Activated CD4-positive, alpha-beta memory T cell treated with anti-CD3 and anti-CD28 coated beads, Interleukin-2, amount 10 ng/mL, durations not matched to agents 7 days and 5 days (primary cell): Measurements from ENCODE around the gene GRB7. TPM values are rescaled to one million over a fixed set of nuclear protein-coding genes. Genes with fewer than 3 reads are reported as not detected.
A peak's percentile ranks its signal among the peaks of the same experiment; 100 is the strongest.
"Not testable (repeated sequence)": the region's sequence is repeated elsewhere in the genome, so short reads cannot be mapped to it uniquely, and the experiment has no call there.

Source experiments
- CTCF ChIA-PET: fragments of 350-600 bp; sonication (Branson Sonifier 250); formaldehyde crosslinking; loops from one replicate; lab custom pipeline; 2021; ENCODE audit warnings: antibody characterized with exemption, inconsistent platforms; lab: Charles Lee
- POLR2A ChIA-PET: fragments of 350-600 bp; sonication (Branson Sonifier 250); formaldehyde crosslinking; loops from one replicate; lab custom pipeline; 2021; ENCODE audit warnings: antibody characterized with exemption; lab: Charles Lee
- DNase-seq: peaks from one replicate; pipeline ENCODE4 v3.0.0-alpha.2; 2020
- H3K27ac Mint-ChIP-seq: one replicate; pipeline ENCODE4 v1.8.0; 2021; ENCODE audit warnings: mild to moderate bottlenecking, mixed read lengths
- H3K27me3 Mint-ChIP-seq: one replicate; pipeline ENCODE4 v1.8.0; 2021; ENCODE audit warnings: mixed read lengths
- H3K36me3 Mint-ChIP-seq: one replicate; pipeline ENCODE4 v1.8.0; 2021; ENCODE audit warnings: low read depth, mixed read lengths
- H3K4me1 Mint-ChIP-seq: one replicate; pipeline ENCODE4 v1.8.0; 2021; ENCODE audit warnings: mixed read lengths
- H3K4me3 Mint-ChIP-seq: one replicate; pipeline ENCODE4 v1.8.0; 2021; ENCODE audit warnings: mild to moderate bottlenecking, mixed read lengths
- H3K9me3 Mint-ChIP-seq: one replicate; pipeline ENCODE4 v1.8.0; 2021; ENCODE audit warnings: mixed read lengths
- total RNA-seq, 2 experiments: library from RNA; stranded (reverse); gene quantifications; one replicate each; pipeline ENCODE4 v1.2.3, GENCODE V29; 2021

The GRB7 gene
- under 1 TPM; 0.30 to 0.40 TPM for total RNA-seq

DNA sequence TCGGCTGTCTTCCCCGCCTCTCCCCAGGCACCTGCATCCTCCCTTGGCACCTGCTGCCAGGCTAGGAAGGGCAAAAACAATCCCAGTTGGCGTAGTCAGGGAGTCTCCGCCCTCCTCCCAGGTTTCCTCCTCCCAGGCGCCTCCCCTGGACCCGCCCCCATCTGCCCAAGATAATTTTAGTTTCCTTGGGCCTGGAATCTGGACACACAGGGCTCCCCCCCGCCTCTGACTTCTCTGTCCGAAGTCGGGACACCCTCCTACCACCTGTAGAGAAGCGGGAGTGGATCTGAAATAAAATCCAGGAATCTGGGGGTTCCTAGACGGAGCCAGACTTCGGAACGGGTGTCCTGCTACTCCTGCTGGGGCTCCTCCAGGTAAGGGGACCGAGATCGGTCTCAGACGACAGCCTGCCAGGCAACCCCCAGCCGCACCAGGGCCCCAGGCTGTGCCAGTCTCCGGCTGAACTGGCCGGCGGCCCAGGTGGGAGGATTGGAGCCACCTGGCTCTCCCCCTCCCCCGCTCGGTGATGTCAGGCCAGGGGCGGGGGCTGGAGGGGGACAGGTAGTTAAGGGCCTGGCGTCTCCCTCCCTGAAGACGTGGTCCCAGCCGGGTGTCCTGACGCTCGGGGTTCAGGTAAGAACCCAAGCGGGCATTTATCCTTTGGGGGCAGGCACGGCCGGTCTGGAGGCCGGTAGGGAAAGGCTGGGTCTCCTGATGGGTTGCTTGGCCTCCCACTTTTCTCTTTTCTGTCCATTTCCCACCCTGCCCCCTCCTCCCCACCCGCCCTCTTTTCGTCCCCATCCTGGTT lies at the start of gene GRB7:
TSS of gene GRB7 (plus strand) at position 179 of the 808 bp plus-strand sequence. CDS start 4,364 bp downstream, outside the sequence.
- POLR2A ChIA-PET: interaction anchor here (0.6 kb wide), 1 partner anchor 399 kb away, joined by 4 read pairs; no protein-coding TSS in a partner anchor

DNA sequence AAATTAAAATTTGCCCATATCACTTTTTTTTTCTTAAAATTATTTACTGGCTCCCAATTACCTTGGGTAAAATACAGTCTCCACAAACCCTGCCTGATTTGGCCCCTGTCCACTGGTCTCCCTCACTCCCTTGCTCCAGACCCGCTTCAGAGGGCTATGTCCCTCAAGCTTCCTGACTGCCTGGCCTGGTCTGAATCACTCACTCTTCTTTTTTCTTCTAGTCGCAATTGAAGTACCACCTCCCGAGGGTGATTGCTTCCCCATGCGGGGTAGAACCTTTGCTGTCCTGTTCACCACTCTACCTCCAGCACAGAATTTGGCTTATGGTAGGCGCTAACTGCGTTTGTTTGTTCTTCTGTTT lies 49.3 kb upstream of the GRB7 start:
- Mint-ChIP-seq H3K4me3 (peak overlapping the region; percentile 95), H3K4me1 (peaks cover 25% of the 10 kb centered on the region), H3K27me3 (no peaks in the 10 kb centered on the region), H3K27ac (peak overlapping the region; percentile 94), H3K9me3 (no peaks in the 10 kb centered on the region), H3K36me3 (peaks cover 16% of the 10 kb centered on the region)
- ChIA-PET CTCF (interaction anchor here (0.7 to 1.8 kb wide), 7 partner anchors 10 to 104 kb away, joined by 3 to 8 read pairs (median 5); partner anchors contain the start of gene PNMT), POLR2A (interaction anchor here (0.6 to 4.1 kb wide), 16 partner anchors 8 to 292 kb away, joined by 3 to 71 read pairs (median 4); partner anchors contain the start of genes MED1, MIEN1, PSMD3 and STARD3)
- no peak for DNase-seq

More for the DNA sequence above, at the start of gene GRB7:
- Mint-ChIP-seq H3K9me3 (no peaks in the 10 kb centered on the region), H3K27ac (no peak within 1 kb of the TSS), H3K27me3 (peaks cover 19% of the 10 kb centered on the region), H3K36me3 (no peaks in the 10 kb centered on the region), H3K4me1 (peaks cover 24% of the 10 kb centered on the region), H3K4me3 (peak within 1 kb of the TSS; percentile 32)
- no peak for DNase-seq
- CTCF ChIA-PET: no interaction called here

DNA sequence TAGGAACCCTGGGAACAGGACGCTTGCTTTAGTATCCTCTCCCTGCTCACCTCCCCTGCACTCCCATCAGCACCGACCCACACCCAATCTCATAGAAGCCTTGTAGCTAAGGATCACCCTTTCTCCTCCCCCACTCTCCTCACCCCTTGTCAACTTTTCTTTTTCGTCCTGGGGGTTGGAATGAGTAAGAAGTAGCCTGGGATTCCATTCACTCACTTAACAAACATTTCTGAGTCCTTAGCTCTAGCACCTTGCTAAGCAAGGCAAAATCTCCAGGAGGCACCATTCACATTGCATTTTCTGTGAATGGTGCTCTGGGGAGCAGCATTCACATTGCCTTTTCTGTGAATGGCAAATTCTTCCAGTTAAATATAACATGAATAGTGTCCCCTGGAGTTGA lies 48.8 kb upstream of the GRB7 start:
- Mint-ChIP-seq H3K27ac (peak overlapping the region; percentile 59), H3K4me3 (peak overlapping the region; percentile 95), H3K9me3 (no peaks in the 10 kb centered on the region), H3K27me3 (no peaks in the 10 kb centered on the region), H3K36me3 (peaks cover 15% of the 10 kb centered on the region), H3K4me1 (peaks cover 25% of the 10 kb centered on the region)
- ChIA-PET POLR2A (interaction anchor here (0.6 to 4.1 kb wide), 8 partner anchors 8 to 291 kb away, joined by 3 to 71 read pairs (median 7); partner anchors contain the start of genes MIEN1 and PSMD3), CTCF (interaction anchor here (0.7 to 1.7 kb wide), 2 partner anchors 20 to 42 kb away, joined by 5 to 8 read pairs; partner anchors contain the start of gene PNMT)
- DNase-seq: no peak

DNA sequence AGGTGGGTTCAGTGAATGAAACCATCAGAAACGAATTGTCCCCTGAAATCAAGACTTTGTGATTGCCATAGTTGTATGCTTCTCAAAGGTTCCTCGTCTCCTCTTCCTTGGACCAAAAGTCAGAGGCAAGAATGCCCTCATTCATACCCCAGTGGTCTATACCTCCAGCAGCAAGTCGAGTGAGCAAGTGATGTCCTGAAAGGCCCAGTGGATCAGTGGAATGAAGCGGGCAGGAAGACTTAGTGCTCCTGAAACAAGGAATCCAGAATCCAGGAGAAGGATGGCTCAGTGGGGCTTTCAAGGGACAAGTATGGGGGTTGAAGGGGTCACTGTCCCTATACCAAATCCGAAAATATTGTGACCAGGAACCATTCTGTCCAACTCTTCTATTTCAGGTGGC lies 43.1 kb upstream of the GRB7 start:
- H3K27ac Mint-ChIP-seq: no peak overlapping the region
- no peaks in the 10 kb centered on the region for H3K9me3 Mint-ChIP-seq
- peaks cover under 1% of the 10 kb centered on the region for H3K36me3 Mint-ChIP-seq
- no peak overlapping the region for H3K4me3 Mint-ChIP-seq
- peaks cover 1% of the 10 kb centered on the region for H3K4me1 Mint-ChIP-seq
- peaks cover 14% of the 10 kb centered on the region for H3K27me3 Mint-ChIP-seq
- no peak for DNase-seq
- POLR2A ChIA-PET: no interaction called here
- CTCF ChIA-PET: interaction anchor here (1.5 to 2.0 kb wide), 2 partner anchors 41 to 73 kb away, joined by 4 read pairs; no protein-coding TSS in a partner anchor

DNA sequence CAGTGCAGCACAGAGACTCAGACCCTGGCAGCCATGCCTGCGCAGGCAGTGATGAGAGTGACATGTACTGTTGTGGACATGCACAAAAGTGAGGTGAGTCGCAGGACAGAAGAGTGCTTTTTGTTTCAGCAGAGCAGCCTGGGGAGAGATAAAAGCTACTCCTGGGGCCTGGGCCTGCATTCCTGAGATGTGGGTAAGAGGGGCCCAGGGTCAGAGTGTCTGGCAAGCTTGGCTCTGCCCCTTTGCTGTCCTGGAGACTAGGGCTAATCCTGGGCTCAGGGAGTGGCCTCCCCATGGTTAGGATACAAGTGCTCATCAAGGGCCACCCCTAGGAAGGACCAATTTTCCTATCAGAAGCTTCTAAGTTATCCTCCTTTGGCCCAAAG lies 42.7 kb upstream of the GRB7 start:
- Mint-ChIP-seq H3K4me3 (no peak overlapping the region), H3K27ac (no peak overlapping the region), H3K4me1 (peaks cover 4% of the 10 kb centered on the region), H3K27me3 (peaks cover 17% of the 10 kb centered on the region), H3K36me3 (peaks cover 2% of the 10 kb centered on the region), H3K9me3 (no peaks in the 10 kb centered on the region)
- CTCF ChIA-PET: interaction anchor here (1.5 to 2.0 kb wide), 3 partner anchors 35 to 73 kb away, joined by 3 to 4 read pairs (median 4); partner anchors contain the start of gene MIEN1
- no peak for DNase-seq
- POLR2A ChIA-PET: no interaction called here

DNA sequence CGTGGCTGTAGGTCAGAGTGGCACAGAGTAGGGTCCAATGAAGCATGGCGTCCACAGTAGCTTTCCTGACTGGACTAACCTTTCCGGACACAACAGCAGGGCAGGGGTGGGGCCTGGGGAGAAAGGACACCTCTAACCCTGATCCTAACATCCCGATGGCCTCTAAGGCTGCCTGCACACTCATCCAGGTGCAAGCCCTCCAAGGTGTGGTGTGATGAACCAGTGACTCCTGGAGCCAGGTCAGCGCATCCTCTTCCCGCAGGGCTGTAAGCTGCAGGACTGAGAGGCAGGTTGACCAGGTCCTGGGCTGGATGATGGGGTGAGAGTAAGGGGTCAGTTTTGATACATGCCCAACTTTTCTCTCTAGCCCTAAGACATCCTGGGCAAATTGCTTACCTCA lies 41.0 kb upstream of the GRB7 start:
- Mint-ChIP-seq H3K4me1 (peaks cover 7% of the 10 kb centered on the region), H3K27me3 (peaks cover 32% of the 10 kb centered on the region), H3K4me3 (no peak overlapping the region), H3K36me3 (peaks cover 2% of the 10 kb centered on the region), H3K27ac (no peak overlapping the region), H3K9me3 (no peaks in the 10 kb centered on the region)
- ChIA-PET CTCF (interaction anchor here (1.7 kb wide), 1 partner anchor 33 kb away, joined by 3 read pairs; the partner anchor contains the start of gene MIEN1), POLR2A (interaction anchor here (1.7 kb wide), 1 partner anchor 8 kb away, joined by 8 read pairs; the partner anchor contains the start of gene PGAP3)
- DNase-seq: no peak

DNA sequence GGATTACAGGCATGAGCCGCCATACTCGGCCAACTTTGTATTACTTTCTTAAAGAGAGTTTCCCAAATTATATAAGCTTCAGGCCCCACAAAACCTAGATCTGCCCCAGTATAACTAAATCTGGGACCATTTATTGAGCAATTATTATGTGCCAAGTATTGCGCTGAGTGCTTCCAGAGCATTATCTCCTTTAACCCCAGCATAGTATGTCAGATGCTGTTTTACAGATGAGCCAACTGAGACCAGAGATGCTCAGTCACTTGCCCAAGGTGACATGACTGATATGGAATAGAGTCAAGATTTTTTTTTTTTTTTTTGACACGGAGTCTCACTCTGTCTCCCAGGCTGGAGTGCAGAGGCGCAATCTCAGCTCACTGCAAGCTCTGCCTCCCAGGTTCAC lies 39.8 kb upstream of the GRB7 start:
- ChIA-PET POLR2A (no interaction called here), CTCF (no interaction called here)
- no peak for DNase-seq
- Mint-ChIP-seq H3K4me1 (peaks cover 7% of the 10 kb centered on the region), H3K4me3 (no peak overlapping the region), H3K27ac (no peak overlapping the region), H3K36me3 (peaks cover 2% of the 10 kb centered on the region), H3K27me3 (peaks cover 42% of the 10 kb centered on the region), H3K9me3 (no peaks in the 10 kb centered on the region)

DNA sequence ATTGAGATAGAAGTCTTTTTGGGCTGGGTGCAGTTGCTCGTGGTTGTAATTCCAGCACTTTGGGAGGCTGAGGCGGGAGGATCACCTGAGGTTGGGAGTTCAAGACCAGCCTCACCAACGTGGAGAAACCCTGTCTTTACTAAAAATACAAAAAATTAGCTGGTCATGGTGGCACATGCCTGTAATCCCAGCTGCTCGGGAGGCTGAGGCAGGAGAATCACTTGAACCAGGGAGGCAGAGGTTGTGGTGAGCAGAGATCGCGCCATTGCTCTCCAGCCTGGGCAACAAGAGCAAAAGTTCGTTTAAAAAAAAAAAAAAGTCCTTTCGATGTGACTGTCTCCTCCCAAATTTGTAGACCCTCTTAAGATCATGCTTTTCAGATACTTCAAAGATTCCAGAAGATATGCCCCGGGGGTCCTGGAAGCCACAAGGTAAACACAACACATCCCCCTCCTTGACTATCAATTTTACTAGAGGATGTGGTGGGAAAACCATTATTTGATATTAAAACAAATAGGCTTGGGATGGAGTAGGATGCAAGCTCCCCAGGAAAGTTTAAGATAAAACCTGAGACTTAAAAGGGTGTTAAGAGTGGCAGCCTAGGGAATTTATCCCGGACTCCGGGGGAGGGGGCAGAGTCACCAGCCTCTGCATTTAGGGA lies 38.5 kb upstream of the GRB7 start:
- CTCF ChIA-PET, H3K4me1 Mint-ChIP-seq, DNase-seq, H3K4me3 Mint-ChIP-seq, H3K27ac Mint-ChIP-seq, H3K9me3 Mint-ChIP-seq, H3K36me3 Mint-ChIP-seq: not testable (repeated sequence)
- H3K27me3 Mint-ChIP-seq: peaks cover 44% of the 10 kb centered on the region
- POLR2A ChIA-PET: interaction anchor here (1.1 to 2.1 kb wide), 2 partner anchors 12 to 30 kb away, joined by 4 to 6 read pairs; partner anchors contain the start of genes MIEN1 and PGAP3

DNA sequence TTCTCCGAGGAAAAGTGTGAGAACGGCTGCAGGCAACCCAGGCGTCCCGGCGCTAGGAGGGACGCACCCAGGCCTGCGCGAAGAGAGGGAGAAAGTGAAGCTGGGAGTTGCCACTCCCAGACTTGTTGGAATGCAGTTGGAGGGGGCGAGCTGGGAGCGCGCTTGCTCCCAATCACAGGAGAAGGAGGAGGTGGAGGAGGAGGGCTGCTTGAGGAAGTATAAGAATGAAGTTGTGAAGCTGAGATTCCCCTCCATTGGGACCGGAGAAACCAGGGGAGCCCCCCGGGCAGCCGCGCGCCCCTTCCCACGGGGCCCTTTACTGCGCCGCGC lies 38.0 kb upstream of the GRB7 start, which contains the start of gene ERBB2:
TSS of gene ERBB2 (plus strand) at position 247 of the 330 bp plus-strand sequence. CDS start 175 bp downstream, outside the sequence.
- DNase-seq: no peak
- ChIA-PET POLR2A (interaction anchor here (1.3 to 2.1 kb wide), 2 partner anchors 12 to 30 kb away, joined by 4 to 6 read pairs; partner anchors contain the start of genes MIEN1 and PGAP3), CTCF (interaction anchor here (2.4 kb wide), 1 partner anchor 78 kb away, joined by 11 read pairs; no protein-coding TSS in a partner anchor)
- H3K4me3 Mint-ChIP-seq: no peak within 1 kb of the TSS
- H3K9me3 Mint-ChIP-seq: no peaks in the 10 kb centered on the region
- H3K4me1 Mint-ChIP-seq: peaks cover 9% of the 10 kb centered on the region
- H3K36me3 Mint-ChIP-seq: peaks cover 2% of the 10 kb centered on the region
- H3K27ac Mint-ChIP-seq: no peak within 1 kb of the TSS
- H3K27me3 Mint-ChIP-seq: peaks cover 44% of the 10 kb centered on the region

DNA sequence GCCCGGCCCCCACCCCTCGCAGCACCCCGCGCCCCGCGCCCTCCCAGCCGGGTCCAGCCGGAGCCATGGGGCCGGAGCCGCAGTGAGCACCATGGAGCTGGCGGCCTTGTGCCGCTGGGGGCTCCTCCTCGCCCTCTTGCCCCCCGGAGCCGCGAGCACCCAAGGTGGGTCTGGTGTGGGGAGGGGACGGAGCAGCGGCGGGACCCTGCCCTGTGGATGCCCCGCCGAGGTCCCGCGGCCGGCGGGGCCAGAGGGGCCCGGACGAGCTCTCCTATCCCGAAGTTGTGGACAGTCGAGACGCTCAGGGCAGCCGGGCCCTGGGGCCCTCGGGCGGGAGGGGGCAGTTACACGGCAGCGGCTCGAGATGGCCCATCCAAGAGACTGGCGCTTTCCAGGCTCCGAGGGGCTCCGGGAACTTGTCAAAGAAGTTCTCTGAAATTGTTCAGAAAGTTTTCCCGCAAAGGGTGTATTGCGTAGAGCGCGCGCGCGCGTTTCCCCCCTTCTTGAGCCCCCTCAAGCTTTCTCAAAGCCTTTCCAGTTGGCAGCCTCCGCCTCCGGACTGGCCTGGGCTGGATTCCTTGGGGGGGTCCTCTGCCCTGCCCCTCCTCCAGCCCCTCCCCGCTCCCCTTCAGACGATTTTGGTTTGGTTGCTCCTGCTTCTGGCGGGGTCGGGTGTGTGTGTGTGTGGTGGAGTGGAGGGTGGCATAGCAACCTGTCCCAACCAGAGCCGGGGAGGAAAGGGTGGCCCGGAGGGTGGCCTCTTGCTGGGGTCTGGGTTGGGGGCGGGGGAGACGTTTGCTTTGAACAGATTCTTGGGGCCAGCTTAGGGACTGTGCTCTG lies 37.4 kb upstream of the GRB7 start:
- Mint-ChIP-seq H3K36me3 (peaks cover 2% of the 10 kb centered on the region), H3K4me3 (no peak overlapping the region), H3K4me1 (peaks cover 9% of the 10 kb centered on the region), H3K27ac (no peak overlapping the region), H3K27me3 (peaks cover 44% of the 10 kb centered on the region), H3K9me3 (no peaks in the 10 kb centered on the region)
- no peak for DNase-seq
- POLR2A ChIA-PET: interaction anchor here (1.3 to 2.1 kb wide), 2 partner anchors 13 to 29 kb away, joined by 4 to 6 read pairs; partner anchors contain the start of genes MIEN1 and PGAP3
- CTCF ChIA-PET: interaction anchor here (1.5 to 2.4 kb wide), 2 partner anchors 47 to 79 kb away, joined by 4 to 11 read pairs; no protein-coding TSS in a partner anchor

DNA sequence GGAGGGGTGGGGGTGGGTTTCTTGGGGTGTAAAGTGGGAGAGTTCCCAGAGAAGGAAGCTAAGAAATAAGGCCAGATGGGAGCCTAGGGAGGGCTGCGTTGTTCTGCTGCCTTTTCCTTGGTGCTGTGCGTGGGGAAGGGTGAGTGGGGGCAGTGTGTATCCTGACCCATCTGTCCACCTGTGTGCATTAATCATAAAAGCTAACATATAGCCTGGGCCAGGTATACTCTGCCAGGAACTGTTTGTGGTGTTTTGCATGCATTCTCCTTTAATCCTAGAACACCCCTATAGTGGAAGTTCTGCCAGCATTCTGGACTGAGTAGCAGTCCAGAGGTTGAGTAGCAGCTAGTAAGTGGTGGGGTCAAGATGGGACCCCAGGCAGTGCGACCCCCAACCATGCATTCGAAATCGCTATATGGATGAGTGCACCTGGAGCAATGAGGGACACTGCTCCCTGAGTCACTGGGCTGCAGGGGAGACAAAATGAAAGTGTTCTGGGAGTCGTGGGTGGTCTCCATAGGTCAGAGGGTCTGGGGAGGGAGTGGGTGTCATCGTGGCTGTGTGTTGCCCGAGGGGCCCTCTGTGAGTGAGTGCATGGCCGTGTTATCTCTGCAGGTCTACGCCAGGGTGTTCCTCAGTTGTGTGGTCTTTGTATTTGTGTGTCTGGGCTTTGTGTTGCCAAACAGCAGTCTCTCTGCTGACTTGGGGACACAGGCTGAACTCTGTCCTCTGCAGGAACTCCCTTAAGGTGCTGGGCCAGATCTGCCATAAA lies 36.5 kb upstream of the GRB7 start:
- H3K9me3 Mint-ChIP-seq: no peaks in the 10 kb centered on the region
- H3K27me3 Mint-ChIP-seq: peaks cover 44% of the 10 kb centered on the region
- no peak for DNase-seq
- CTCF ChIA-PET: interaction anchor here (1.5 to 2.4 kb wide), 2 partner anchors 47 to 80 kb away, joined by 4 to 11 read pairs; no protein-coding TSS in a partner anchor
- peaks cover 9% of the 10 kb centered on the region for H3K4me1 Mint-ChIP-seq
- no peak overlapping the region for H3K4me3 Mint-ChIP-seq
- H3K36me3 Mint-ChIP-seq: peaks cover 2% of the 10 kb centered on the region
- no peak overlapping the region for H3K27ac Mint-ChIP-seq
- POLR2A ChIA-PET: interaction anchor here (1.2 to 1.3 kb wide), 2 partner anchors 14 kb away, joined by 4 read pairs; partner anchors contain the start of gene PGAP3
